ENCODE measurements around the gene MYPOP.

Gene MYPOP

GRCh38 chr19:45862564-45863334, 39.7 kb downstream of the MYPOP start, which contains the start of gene SYMPK:
Gene SYMPK (minus strand): TSS chr19:45863147. CDS start chr19:45854495, 8,652 bp downstream.
- DNase-seq, result peak; percentile 99

GRCh38 chr19:45862271-45862563, 40.2 kb downstream of the MYPOP start:
- no peak for DNase-seq

GRCh38 chr19:45860359-45861259, 41.8 kb downstream of the MYPOP start:
- DNase-seq, result no peak

DNA sequence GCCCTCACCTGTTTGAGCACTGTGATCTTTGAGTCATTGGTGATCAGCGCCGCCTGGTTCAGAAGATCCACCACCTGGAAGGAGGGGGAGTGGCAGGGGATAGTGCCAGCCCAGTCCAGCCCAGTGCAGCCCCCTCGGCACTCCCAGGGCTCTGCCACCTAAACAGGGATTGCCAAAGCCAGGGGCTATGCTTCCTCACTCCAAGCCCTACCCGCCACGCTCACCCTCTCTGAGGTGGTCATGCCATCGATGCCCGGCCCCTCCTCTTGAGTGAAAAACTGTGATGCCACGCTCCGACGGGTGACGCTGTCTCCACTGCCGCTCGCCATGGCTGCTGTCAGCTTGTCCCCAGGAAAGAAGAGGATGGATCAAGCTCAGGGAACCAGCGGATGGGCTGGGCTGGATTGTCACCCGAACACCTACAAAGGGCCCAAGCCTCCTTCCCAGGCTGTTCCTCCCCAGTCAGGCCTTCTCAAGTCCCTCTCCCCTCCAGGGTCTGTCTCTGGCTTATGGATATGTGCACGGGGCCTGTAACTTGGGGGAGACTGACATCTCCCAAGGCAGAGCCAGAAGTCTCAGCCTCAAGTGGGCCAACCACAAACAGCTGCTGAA, 48.1 kb downstream of the MYPOP start:
- DNase-seq, result no peak

- DNase-seq, result no peak
Measured at GRCh38 chr19:45852983-45853382, 49.4 kb downstream of the MYPOP start.

DNA sequence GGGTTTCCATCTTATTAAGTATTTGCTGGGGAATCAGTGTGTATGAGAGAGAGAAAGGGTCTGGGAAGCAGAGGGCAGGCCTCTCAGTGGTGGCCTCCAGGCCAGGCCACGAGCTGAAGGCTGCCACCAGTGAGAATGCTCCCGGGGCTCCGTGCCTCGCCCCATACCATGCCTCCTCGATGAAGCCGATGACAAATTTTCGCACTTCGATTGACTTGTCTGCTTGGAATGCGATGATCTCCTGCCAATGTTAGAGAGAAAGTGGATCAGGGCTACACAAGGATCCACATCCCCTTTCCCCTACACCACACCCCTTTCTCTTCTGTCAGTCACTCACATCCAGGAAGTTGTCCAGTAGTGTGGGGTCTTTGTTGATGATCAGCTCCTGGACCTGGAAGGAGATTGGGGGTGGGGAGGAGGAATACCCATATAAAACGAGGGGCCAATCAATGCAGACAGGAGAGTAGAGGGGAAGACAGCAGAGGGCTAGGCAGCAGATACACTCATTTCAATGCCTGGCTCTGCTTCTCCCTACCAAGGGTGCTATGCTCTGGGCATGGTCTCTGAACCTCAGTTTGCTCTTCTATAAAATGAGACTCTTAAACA, 50.2 kb downstream of the MYPOP start:
- no peak for DNase-seq

DNA sequence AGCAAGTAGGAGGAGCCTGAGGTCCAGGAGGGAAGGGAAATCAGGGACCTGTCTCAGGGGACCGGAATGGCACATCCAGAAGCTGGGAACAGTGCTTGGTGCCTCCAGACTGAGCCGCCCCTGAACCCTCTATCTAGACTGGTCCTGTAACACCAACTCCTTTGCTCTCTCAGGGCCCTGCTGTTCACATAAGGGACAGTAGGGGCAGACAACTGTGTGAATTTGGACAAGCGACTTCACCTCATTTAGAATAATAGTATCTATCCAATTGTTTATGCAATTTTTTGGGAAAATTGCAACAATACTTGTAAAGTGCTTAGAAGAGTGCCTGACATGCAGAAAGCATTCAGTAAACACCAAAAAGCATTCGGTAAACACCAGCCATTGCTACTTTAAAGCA, 53.5 kb downstream of the MYPOP start:
- no peak for DNase-seq

GRCh38 chr19:45847663-45848062, 54.8 kb downstream of the MYPOP start:
- no peak for DNase-seq

DNA sequence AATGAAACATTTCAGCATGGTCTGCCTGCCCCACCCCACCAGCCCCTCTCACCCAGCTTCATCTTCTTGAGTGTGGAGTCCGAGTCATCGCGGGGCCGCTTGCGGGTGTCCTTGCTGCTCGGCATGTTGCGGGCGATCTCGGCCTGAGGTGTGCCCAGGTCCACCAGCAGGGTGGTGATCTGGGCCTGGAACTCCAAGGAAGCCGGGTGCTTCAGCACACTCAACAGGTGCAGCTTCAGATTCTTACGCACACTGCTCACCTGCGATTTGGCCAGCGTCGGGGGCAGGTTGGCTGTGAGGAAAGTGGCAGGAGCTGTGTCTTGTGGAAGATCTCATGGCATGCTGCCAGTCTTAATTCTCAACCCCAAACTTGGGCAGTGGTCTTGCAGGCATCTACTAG, 60.2 kb downstream of the MYPOP start:
- no peak for DNase-seq
